A549 (cell line): ENCODE data around the gene KLF6.

Experiments used
- EP300 ChIP-seq, 2 experiments: fragments of >200 bp; sonication (Bioruptor Twin); formaldehyde crosslinking; IDR thresholded peaks; 2 replicates in 1 of 2; 3 replicates in 1 of 2; pipeline ENCODE4 v1.6.1; 2016 to 2017
- FOSB ChIP-seq: fragments of 250-450 bp; sonication (Bioruptor Pico); IDR thresholded peaks from 2 replicates; pipeline ENCODE4 v1.5.0; 2020; ENCODE audit warnings: mild to moderate bottlenecking, moderate library complexity
- POLR2AphosphoS2 ChIP-seq: conservative IDR thresholded peaks from 2 replicates; pipeline ENCODE4 v1.6.1; 2012; ENCODE audit warnings: low read length, improper control_type of control experiment, inconsistent platforms
- REST ChIP-seq: fragments of 200-600 bp; sonication (generic); IDR thresholded peaks from 2 replicates; pipeline ENCODE4 v1.6.1; 2016; ENCODE audit warnings: antibody characterized with exemption, mild to moderate bottlenecking, moderate library complexity
- TF ChIP-seq, protein P1 (sequence below): fragments of >200 bp; sonication (Bioruptor Twin); formaldehyde crosslinking; IDR thresholded peaks from 3 replicates; pipeline ENCODE4 v1.5.1; 2016

GRCh38 chr10:3791974-3792633 lies 7.1 kb upstream of the KLF6 start:
- TF ChIP-seq POLR2AphosphoS2 (no peak), REST (no peak), EP300 (IDR thresholded peaks at IDR 0.05) (no peak), FOSB (CRISPR knock-in tag) (no peak)
- TF ChIP-seq, protein P1, sequence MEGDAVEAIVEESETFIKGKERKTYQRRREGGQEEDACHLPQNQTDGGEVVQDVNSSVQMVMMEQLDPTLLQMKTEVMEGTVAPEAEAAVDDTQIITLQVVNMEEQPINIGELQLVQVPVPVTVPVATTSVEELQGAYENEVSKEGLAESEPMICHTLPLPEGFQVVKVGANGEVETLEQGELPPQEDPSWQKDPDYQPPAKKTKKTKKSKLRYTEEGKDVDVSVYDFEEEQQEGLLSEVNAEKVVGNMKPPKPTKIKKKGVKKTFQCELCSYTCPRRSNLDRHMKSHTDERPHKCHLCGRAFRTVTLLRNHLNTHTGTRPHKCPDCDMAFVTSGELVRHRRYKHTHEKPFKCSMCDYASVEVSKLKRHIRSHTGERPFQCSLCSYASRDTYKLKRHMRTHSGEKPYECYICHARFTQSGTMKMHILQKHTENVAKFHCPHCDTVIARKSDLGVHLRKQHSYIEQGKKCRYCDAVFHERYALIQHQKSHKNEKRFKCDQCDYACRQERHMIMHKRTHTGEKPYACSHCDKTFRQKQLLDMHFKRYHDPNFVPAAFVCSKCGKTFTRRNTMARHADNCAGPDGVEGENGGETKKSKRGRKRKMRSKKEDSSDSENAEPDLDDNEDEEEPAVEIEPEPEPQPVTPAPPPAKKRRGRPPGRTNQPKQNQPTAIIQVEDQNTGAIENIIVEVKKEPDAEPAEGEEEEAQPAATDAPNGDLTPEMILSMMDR: no peak
